ENCODE data around the gene TMEM151A.

- TF ChIP-seq CTCF (IDR thresholded peaks at IDR 0.05) (no peak), POLR2A (IDR thresholded peaks at IDR 0.05) (no peak)
These were observed 10.7 kb upstream of the TMEM151A start for GRCh38 chr11:66281001-66281400.
